Midbrain (tissue), 1 donor: ENCODE measurements around the gene BDKRB2.

Experiments
- DNase-seq: peaks from one replicate; lab custom pipeline; 2025; lab: John Stamatoyannopoulos, UW

The BDKRB2 gene

DNA sequence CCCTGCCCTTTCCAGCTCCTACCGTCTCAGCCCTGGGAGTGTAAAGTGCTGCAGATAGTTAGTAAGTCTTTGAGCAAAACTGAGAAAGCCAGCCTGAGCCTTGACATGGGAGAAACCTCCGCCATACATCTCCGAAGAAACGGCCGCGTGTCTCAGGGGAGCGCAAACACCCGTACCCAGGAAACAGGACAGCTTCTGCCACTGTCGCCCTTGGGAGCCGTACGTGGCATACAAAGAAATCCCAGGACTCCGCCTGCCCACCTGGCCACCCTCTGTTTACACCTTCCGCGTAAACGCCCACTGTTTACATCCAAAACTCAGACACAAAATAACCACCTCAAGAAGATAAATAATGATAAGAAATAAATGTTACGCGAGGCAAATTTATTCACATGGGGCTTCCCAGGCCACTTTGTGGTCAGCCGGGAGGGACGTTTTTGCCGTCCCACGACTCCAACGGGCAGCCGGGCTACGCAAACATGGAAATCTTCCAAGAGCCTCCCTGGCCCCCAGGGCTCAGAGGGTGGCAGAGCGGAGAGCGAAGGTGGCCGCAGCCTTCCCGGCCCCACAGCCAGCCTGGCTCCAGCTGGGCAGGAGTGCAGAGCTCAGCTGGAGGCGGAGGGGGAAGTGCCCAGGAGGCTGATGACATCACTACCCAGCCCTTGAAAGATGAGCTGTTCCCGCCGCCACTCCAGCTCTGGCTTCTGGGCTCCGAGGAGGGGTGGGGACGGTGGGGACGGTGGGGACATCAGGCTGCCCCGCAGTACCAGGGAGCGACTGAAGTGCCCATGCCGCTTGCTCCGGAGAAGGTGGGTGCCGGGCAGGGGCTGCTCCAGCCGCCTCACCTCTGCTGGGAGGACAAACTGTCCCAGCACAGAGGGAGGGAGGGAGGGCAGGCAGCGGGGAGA, at the start of gene BDKRB2:
BDKRB2 (plus strand) TSS at position 689 of the 908 bp plus-strand sequence. CDS start 32,269 bp downstream, outside the sequence.
- peak; percentile 43 for DNase-seq

DNA sequence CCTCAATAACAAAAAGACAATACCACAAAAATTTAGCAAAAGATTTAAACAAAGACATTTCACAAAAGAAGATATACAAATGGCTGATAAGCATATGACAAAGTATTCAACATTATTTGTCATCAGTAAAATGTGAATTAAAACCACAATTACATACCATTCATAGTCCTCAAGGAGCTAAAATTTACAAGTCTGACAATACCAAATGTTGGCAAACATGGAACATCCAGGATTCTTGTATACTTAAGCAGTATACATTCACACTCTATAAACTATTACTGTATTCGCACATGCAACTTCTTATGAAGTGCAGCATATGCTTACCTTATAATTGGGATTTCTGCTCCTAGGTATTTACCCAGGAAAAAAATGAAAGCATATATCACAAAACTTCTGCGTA, 49.7 kb upstream of the BDKRB2 start:
- DNase-seq = no peak

DNA sequence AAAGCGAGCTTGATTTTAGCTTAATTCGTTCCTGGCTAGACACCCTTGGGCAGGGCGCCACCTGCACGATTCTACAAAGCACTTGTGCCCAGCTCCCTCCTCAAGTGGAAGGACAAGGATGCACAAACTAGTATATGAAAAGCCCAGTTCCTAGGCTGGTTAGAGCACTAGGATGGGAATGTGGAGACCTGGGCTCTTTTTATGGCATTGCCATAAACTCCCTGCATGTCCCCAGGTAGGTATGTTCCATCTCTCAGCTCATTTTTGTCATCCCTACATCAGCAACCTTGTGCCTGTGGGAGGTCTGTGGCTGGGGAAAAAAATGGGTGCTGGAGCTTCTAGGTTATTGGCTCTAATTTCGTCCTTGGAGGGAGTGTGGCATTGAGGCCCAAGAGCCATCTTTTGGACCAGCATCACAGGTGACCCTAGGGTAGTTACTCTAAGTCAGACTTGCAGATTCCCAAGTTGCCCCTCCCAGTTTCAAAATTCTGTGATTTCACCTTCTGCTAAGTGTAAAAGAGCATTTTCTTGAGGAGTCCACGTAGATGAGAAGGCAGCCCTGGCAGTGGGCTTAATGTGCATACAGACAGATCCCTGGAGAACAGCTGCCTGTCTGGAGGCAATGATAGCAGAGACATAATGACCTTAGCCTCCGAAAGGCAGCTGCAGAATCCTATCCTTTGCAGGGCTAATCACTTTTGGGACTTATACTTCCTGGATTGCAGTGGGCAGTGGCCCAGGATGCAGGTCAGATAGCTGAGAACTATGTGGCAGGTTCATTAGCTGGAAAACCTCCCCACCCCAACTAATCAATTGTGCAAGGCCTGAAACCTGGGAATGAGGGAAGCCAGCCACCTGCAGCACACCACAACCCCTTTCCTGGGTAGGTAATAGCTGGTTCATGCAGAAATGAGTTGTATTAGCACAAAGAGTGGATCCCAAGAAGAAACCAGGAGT, 47.6 kb upstream of the BDKRB2 start:
- no peak for DNase-seq

DNA sequence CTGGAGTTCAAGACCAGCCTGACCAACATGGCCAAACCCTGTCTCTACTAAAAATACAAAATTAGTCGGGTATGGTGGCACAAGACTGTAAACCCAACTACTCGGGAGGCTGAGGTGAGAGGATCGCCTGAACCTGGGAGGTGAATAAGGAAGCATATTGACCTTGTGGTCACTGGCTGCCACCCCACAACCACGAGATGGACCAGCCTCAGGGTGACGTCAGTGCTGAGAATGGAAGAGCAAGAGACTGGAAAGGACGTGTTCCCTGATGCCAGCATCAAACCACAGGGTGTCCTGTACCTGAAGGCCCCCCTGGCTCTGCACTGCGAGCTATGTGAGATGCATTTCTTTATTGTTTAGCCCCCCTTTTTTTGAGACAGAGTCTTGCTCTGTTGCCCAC, 45.9 kb upstream of the BDKRB2 start:
- DNase-seq = no peak

DNA sequence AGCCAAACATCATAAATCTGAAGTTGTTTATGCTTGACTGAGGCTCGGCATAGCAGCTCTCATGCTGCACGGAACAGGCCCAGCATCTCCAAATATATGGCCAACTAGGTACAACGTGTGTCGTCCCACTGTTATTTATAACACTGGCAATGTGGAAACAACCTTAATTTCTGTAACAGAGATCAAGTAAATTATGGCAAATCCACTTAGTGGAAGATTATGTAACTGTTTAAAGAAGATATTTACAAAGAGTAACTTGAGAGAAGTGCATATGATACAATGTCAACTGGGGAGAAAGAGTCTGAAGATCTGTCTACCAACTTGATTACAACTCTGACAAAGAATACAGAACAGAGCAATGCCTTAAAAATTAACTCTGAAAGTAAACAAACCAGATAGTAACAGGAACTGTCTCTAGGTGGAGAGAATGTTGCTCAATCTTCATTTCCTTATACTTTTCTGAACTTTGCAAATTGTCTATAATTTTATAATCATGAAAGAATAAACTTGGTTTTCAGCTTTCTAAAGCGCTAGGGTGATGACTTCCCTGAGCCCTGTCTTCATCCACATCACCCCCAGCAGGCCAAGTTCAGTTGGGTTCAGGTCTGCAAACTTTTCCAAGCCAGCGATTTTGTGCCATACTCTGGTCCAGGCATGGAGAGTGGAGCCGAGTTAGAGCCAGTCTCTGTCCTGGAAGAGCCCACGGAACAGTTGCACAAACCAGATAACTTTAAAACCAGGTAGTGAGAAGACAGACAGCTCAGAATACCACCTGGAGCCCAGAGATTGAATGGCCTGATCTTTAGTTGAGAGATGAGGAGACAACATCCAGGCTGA, 44.3 kb upstream of the BDKRB2 start:
- no peak for DNase-seq

DNA sequence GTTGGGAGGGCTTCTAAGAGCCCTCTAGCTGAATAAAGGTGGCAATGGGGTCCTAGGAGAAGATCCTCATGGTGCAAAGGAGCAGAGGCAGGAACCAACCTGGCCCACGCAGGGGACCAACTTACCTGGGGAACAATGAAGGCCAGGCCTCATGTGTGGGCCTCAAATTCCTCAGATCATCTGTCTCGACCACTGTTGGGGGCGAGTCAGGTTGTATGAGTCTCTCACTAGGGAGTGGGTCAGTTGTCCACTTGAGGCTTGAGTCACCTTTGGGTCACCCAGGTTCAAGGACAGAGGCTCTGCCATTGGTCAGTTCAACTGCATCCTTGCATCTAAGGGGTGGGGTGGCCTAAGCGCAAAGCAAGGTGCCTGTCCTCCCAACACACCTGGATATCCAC, 43.7 kb upstream of the BDKRB2 start:
- no peak for DNase-seq

DNA sequence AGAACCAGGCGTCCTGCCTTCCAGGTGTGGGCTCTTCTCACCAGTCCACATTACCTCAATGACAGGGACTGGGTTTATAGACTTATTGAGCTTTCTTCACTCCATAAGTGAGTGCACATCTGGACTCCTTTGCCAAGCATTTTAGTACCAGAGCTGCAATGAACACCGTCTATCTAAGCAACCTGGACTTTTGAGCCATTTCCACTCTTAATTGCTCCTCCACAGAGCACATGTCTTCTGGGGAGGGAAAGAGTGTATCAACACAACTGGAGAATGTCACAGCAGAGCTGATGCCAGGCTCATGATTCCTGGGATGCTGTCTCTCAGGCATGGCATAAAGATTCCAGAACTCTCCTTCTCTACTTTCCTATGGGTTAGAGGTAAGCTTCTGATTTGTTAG, 43.0 kb upstream of the BDKRB2 start:
- DNase-seq = no peak

DNA sequence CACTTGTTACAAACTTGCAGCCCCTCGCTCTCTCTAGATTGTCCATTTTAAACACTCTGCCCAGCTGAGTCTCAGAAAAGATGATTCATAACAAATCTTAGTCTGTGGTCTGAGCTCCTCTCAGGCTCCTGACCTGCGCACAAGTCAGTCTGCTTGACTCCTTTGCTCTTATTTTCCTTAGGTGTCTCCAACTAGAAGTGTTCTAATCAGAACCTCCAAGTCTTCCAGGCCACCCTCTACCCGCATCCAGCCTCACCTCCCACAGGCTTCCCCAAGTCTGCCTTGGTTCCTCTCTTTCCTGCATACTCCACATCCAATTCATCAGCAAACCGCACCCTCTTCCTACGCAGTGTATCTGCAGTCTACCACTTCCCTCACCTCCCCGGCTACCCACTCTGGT, 42.4 kb upstream of the BDKRB2 start:
- DNase-seq = no peak

DNA sequence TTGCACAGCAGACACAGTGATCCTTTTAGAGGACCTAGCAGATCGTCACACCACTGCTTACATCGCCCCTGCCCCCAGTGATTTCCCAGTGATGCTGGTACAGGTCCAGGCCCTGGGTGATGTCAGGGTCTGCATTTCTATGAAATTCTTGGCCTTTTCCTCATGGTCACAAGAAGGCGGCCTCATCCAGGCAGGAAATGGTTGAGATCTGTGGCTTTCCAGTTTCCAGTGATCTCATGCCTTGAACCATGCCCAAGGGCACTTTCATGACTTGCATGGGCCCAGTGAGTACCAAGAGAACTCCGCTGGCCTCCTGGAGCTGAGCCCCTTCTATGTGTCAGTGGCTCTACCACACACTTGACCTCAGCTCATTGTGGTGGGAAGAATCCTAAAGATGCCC, 41.9 kb upstream of the BDKRB2 start:
- DNase-seq = no peak

DNA sequence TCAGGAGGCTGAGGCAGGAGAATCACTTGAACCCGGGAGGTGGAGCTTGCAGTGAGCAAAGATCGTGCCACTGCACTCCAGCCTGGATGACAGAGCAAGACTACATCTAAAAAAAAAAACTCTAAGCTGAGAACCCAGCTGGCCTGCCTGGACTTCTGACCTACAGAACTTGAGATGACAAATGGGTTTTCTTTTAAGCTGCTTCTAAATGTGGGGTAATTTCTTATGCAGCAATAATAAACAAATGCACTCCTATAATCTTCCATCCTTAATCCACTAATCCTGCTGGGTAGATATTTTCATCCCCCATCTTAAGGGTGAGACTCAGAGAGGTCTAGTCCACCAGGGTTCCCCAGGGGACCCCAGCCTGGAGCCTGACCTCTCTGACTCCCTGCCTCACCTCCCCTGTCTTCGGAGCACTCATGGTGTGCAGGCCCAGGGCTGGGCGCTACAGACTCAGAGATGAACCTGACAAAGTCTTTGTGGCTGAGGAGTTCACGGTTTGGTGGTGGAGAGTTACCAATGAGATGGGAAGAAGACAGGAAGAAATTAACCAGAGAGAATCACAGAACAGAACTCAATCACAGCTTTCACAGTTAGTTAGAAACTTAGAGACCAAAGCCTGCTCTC, 39.7 kb upstream of the BDKRB2 start:
- DNase-seq = no peak

DNA sequence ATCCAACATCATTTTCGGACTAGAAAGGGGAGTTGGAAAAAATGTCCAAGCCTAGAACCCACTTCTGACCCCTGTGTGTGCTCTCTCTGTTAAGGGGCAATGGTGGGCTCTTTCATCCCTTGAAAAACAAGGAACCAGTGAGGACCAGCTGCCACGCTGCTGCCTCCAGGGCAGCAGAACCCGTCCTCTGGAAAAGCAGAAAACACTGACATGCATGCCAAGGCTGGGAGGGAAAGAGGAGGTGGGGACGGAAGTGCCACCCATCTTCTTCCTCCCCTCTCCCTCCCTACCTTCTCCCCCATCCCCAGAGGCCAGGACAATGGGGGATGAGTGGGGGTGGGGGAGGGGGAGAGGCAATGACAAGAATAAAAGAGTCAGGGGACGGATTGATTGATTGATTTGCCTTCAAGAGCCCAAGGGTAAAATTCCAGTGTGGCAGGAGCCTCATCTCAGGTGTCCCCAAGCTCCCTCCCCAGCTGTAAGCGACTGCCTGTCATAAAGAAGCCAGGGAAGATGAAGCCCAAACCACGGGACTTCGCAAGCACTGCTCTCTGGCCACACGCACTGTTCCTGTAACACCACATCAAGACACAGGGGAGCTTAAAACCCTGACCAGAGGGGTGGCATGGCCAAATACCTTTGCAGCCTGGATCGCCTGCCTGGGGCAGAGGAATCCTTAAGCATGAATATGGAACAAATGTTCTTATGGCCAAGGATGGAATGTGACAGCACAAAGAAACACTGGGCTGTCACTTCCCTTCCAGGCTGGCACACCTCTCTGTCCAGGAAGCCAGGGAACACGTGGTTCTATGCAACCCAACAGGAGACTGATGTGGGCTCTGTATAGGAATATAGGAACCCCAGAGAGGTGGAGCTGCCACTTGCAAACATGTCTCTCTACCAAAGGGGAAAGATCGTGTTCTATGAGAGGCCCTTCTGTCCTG, 38.9 kb upstream of the BDKRB2 start:
- DNase-seq = no peak

DNA sequence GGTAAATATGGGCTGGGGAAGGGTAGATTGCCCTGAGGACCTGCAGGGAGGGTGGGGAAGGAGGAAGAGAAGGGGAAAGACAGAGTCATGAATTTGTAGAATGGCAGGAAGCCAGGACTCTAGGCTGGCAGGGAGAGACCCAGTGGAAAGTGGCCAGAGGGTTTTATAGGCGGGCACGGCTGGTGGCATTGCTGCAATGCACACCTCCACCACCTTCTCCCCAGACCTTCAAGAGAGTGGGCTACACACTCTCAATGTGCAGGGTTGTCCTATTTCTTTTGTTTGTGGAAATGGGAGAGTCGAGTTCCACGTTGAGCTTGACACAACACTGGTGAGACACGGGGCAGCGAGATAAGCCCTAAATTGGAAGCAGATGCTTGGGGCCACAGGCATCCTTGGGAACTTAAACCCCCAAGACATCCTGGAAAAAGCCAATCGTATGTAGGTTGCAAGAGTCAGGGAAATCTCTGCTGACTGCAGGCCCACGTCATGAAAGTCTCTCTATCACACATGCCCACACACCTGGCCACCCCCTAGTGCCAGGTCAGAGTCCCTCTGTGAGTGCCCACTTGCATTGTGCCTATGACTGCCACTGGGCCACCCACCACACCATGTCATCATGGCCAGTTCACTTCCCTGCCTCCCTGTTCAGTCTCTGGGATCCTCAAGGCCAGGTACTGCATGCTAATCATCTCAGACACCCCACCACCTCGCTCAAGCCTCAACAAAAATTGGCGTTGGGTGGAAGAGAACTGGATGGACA, 38.0 kb upstream of the BDKRB2 start:
- no peak for DNase-seq

DNA sequence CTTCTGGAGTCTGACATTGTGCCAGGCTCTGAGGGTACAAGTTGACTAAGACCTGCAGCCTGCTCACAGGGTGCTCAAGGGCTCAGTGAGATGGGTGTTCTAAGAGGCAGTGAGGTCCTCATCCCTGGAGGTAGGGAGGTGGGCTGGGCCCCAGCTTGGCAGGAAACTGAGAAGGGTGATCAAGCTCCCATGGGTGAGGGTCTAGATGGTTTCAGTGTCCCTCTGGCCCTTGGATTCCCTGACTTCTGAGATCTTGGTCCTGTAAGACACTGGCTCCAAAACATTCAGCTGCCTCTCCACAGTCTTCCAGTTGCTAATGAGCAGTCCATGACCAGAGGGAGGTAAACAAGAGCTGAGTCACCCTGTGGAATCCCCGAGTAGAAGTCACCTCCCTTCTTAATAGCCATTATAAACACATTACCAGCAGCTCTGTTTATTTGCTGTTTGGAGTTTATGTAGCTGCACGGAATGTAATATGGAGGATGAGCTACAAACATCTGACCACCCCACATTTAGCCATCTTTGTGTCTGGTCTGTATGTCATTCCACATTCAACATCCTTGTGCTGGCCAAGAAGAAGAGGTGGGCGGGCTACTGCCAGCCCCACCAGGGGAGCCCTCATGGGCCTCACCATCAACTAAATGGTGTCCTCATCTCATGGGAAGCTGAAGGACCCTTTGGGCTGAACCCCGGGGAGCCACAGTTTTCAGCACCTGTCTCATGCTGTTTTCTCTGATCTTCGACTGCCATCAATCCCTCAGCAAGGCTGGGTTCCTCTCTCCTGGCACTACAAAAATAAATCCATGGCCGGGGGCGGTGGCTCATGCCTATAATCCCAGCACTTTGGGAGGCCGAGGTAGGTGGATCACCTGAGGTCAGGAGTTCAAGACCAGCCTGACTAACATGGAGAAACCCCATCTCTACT, 37.2 kb upstream of the BDKRB2 start:
- DNase-seq = no peak

DNA sequence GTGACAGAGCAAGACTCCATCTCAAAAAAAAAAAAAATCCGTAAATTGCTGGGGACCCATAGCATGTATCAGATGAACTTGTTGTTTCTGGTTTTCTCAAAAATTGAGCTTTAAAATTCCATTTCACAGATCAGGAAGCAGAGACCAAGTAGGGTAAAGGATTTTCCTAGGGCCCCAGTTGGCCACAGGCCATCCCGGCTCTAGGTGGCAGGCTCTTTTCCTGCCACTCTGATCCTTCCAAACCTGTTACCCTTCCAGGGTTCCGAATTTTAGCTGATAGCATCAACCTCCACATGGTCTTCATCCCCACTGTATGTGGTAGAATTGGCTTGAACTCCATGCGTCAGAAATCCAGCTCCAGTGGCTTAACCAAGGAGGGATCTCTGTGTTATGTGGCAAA, 36.1 kb upstream of the BDKRB2 start:
- DNase-seq = no peak

DNA sequence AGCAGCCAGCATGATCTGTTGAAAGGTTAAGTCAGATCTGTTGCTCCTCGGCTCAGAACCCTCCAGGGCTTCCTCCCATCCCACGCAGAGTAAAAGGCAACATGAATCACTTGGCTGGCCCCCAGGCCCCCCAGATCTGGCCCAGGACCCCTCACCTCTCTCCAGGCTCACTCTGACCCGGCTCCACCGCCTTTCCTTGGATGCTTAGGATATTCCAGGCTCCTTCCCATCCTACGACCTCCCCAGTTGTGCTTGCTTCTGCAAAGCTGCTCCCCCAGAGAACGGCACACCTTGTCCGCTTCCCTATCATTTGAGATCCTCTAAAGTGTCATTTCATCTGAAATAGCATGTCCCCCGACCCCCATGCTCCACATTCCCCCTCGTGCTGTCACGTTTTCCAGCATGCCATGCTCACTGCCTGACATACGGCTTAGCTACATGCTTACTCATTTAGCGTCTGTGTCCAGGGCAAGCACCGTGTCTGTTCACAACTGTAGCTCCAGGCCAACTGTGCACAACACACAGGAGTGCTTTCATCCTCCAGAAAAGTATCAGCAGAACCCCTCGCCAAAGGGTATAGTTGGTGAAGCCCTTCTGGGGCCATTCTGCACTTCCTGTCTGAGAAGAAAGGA, 33.6 kb upstream of the BDKRB2 start:
- no peak for DNase-seq

DNA sequence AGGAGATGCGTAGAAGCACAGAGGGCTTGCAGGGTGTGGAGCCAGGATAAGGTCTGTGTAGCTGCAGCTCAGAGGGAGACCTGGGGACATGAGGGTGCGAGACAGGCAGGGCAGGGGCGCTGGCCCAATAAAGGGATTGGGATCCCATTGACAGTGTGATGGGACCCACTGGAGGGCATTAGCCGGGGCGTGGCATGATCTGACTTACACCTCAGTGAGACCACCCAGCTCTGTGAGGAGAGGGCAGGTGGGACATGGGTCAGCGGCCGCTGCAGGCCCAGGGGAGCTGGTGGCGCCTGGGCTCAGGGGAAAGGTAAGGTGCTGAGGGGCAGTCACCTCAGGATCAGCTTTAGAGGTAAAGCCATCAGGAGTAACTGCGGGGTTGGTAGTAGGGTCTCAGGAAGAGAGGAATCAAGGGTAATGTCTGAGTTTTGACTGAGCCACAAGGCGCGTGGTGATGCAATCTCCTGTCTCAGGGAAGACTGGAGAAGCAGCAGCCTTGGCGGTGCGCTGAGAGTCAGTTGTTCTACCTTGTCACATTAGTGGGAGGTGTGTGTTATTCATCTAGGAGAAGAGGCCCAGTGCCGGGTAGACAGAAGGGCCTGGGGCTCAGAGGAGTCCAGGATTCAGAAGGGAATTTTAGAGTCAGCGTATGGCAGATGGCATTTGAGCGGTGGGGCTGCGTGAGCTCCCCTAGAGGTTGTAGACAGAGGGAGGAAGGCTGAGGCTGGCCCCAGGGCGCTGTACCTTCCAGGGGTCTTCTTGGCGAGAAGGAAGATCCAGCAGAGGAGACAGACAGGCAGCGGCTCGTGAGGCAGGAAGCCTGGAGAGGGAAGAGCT, 30.8 kb upstream of the BDKRB2 start:
- DNase-seq = no peak

DNA sequence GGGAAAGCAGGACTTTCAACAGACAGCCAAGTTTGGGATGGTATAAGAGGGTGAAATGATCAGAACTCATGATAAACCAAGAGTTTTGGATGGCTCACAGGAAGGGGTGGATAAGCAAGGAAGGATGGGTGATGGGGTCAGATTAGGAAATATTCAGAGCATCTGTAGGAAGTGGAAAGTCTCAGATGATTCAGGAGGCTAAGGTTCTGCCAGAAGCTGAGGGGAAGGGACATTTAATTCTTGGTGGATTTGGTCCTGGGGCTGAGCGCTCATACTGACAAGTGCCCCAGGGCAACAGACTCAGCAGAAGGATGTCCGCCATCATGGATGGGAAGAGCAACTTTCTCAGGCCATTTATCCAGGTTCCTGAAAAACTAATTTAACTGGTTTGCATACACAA, 28.4 kb upstream of the BDKRB2 start:
- DNase-seq = no peak
